A673 (cell line): ENCODE results near the gene RAB11B. TPM values are rescaled to one million over a fixed set of nuclear protein-coding genes. Genes with fewer than 3 reads are reported as not detected.

ENCODE experiments used
- BruUV-seq: library from RNA; stranded (reverse); fragments of 400-500 nt; replicated peaks from 2 replicates; lab custom pipeline; 2021; lab: Mats Ljungman, UMichigan
- CTCF ChIA-PET: fragments of 300-600 bp; sonication (Branson Sonifier 250); formaldehyde crosslinking; loops from one replicate; lab custom pipeline; 2022; ENCODE audit warnings: antibody characterized with exemption; lab: Charles Lee
- POLR2A ChIA-PET: fragments of 300-600 bp; sonication (Branson Sonifier 250); formaldehyde crosslinking; loops from one replicate; lab custom pipeline; 2022; ENCODE audit warnings: antibody characterized with exemption; ENCODE audit not compliant: low non-redundant PET; lab: Charles Lee
- DNase-seq: peaks from one replicate; pipeline ENCODE4 v3.0.0-alpha.2; 2015; ENCODE audit warnings: low spot score
- H3K27ac ChIP-seq: fragments of 200-600 bp; sonication (generic); 2 replicates; pipeline ENCODE4 v1.5.1; 2016; ENCODE audit warnings: mixed run types, low read depth, mild to moderate bottlenecking, mixed read lengths, antibody characterized with exemption, low read length; ENCODE audit not compliant: poor library complexity, severe bottlenecking
- H3K27me3 ChIP-seq: fragments of 200-600 bp; sonication (generic); replicated peaks from 2 replicates; pipeline ENCODE4 v1.6.1; 2017; ENCODE audit warnings: mixed run types, low read depth, mild to moderate bottlenecking, mixed read lengths, antibody characterized with exemption, low read length; ENCODE audit not compliant: insufficient read depth, poor library complexity
- H3K36me3 ChIP-seq: fragments of 200-600 bp; sonication (generic); 2 replicates; pipeline ENCODE4 v1.6.1; 2016; ENCODE audit warnings: mixed run types, mild to moderate bottlenecking, mixed read lengths, antibody characterized with exemption, low read length; ENCODE audit not compliant: insufficient read depth, poor library complexity, severe bottlenecking
- H3K4me1 ChIP-seq: fragments of 200-600 bp; sonication (generic); 2 replicates; pipeline ENCODE4 v1.6.1; 2017; ENCODE audit warnings: mixed run types, mild to moderate bottlenecking, mixed read lengths, antibody characterized with exemption, low read length; ENCODE audit not compliant: insufficient read depth, poor library complexity, severe bottlenecking
- H3K4me3 ChIP-seq: fragments of 200-600 bp; sonication (generic); 2 replicates; pipeline ENCODE4 v1.5.1; 2016; ENCODE audit warnings: low read depth, mixed run types, mild to moderate bottlenecking, mixed read lengths, low read length; ENCODE audit not compliant: poor library complexity, severe bottlenecking
- H3K9me3 ChIP-seq: fragments of 200-600 bp; sonication (generic); 2 replicates; pipeline ENCODE4 v1.6.1; 2016; ENCODE audit warnings: mixed run types, low read depth, mild to moderate bottlenecking, mixed read lengths, antibody characterized with exemption, low read length; ENCODE audit not compliant: poor library complexity, severe bottlenecking
- CTCF ChIP-seq: fragments of 300-800, 200-600 bp; sonication (generic); conservative IDR thresholded peaks from 2 replicates; pipeline ENCODE4 v1.5.1; 2017; ENCODE audit warnings: low read depth, mild to moderate bottlenecking, antibody characterized with exemption, low read length, moderate library complexity, mixed read lengths
- EZH2 ChIP-seq: fragments of 200-600 bp; sonication (generic); IDR thresholded peaks from 2 replicates; pipeline ENCODE4 v1.6.1; 2017; ENCODE audit warnings: borderline replicate concordance, low read depth, mild to moderate bottlenecking, mixed read lengths, antibody characterized with exemption, low read length; ENCODE audit not compliant: poor library complexity, severe bottlenecking
- intact Hi-C: fragments of 100-400 bp; cut with micrococcal nuclease; formaldehyde crosslinking; loops from one replicate; pipeline ENCODE4 v1.10.0; 2022; ENCODE audit not compliant: unreplicated experiment
- total RNA-seq: library from RNA; stranded (reverse); gene quantifications from 2 replicates; pipeline ENCODE4 v1.2.3, GENCODE V29; 2021

RAB11B gene
- total RNA-seq, 1 experiment from 2014 or later, result 91.4 TPM

GRCh38 chr19:8396185-8396562 is 6.0 kb downstream of the RAB11B start:
- no TSS peak for BruUV-seq
- H3K4me3 ChIP-seq, result no peak overlapping the region
- intact Hi-C loops, result loop anchor here (2.0 kb wide), 1 partner anchor 41 kb away; no protein-coding TSS in a partner anchor
- H3K4me1 ChIP-seq, result peaks cover 9% of the 10 kb centered on the region
- POLR2A ChIA-PET, result no interaction called here
- no peaks in the 10 kb centered on the region for H3K36me3 ChIP-seq
- no peaks in the 10 kb centered on the region for H3K27me3 ChIP-seq
- CTCF ChIA-PET, result no interaction called here
- no peaks in the 10 kb centered on the region for H3K9me3 ChIP-seq
- H3K27ac ChIP-seq, result no peak overlapping the region
- DNase-seq, result no peak
- TF ChIP-seq EZH2 (no peak), CTCF (no peak)

GRCh38 chr19:8396563-8397203 is 6.5 kb downstream of the RAB11B start:
- intact Hi-C loops, result loop anchor here (2.0 kb wide), 1 partner anchor 42 kb away; no protein-coding TSS in a partner anchor
- POLR2A ChIA-PET, result no interaction called here
- no peaks in the 10 kb centered on the region for H3K27me3 ChIP-seq
- no peak for TF ChIP-seq EZH2
- TF ChIP-seq CTCF, result peak; percentile 68
- CTCF ChIA-PET, result no interaction called here
- H3K4me1 ChIP-seq, result peaks cover 7% of the 10 kb centered on the region
- no TSS peak for BruUV-seq
- H3K36me3 ChIP-seq, result no peaks in the 10 kb centered on the region
- peak; percentile 77 for DNase-seq
- no peaks in the 10 kb centered on the region for H3K9me3 ChIP-seq
- no peak overlapping the region for H3K4me3 ChIP-seq
- no peak overlapping the region for H3K27ac ChIP-seq

- H3K27ac ChIP-seq, result no peak overlapping the region
- BruUV-seq, result no TSS peak
- ChIA-PET POLR2A (interaction anchor here (0.6 kb wide), 1 partner anchor 52 kb away, joined by 3 read pairs; no protein-coding TSS in a partner anchor), CTCF (no interaction called here)
- DNase-seq, result no peak
- no peaks in the 10 kb centered on the region for H3K36me3 ChIP-seq
- no peaks in the 10 kb centered on the region for H3K27me3 ChIP-seq
- H3K9me3 ChIP-seq, result no peaks in the 10 kb centered on the region
- TF ChIP-seq CTCF (no peak), EZH2 (no peak)
- no peak overlapping the region for H3K4me3 ChIP-seq
- intact Hi-C loops, result loop anchor here (2.0 kb wide), 1 partner anchor 42 kb away; no protein-coding TSS in a partner anchor
- H3K4me1 ChIP-seq, result peaks cover 7% of the 10 kb centered on the region
Measured at GRCh38 chr19:8397271-8397670, 7.1 kb downstream of the RAB11B start.
